Tibial nerve (tissue), 4 donors: ENCODE measurements around the gene DPP10. TPM values are rescaled to one million over a fixed set of nuclear protein-coding genes. Genes with fewer than 3 reads are reported as not detected.
"Not testable (repeated sequence)": the region's sequence is repeated elsewhere in the genome, so short reads cannot be mapped to it uniquely, and the experiment has no call there.

Experiments
- DNase-seq, 2 donors: peaks; one replicate each; pipeline ENCODE4 v3.0.0-alpha.2; 2019; ENCODE audit warnings: low spot score in 2 of 2
- H3K27ac ChIP-seq, 4 donors: fragments of 200-600 bp; sonication (generic) in 3 of 4; one replicate each; pipeline ENCODE4 v1.5.1; 2017 to 2019; ENCODE audit warnings: mild to moderate bottlenecking in 1 of 4
- H3K27me3 ChIP-seq, 2 donors: fragments of 200-600 bp; sonication (generic) in 1 of 2; one replicate each; pipeline versions ENCODE4 v1.5.1 to v1.6.0; 2017 to 2019
- H3K36me3 ChIP-seq, 3 donors: fragments of 200-600 bp; sonication (generic); one replicate each; pipeline ENCODE4 v1.5.1; 2018 to 2019
- H3K4me1 ChIP-seq, 4 donors: fragments of 200-600 bp; sonication (generic) in 3 of 4; one replicate each; pipeline ENCODE4 v1.5.1; 2017 to 2019
- H3K4me3 ChIP-seq, 4 donors: fragments of 200-600 bp; sonication (generic) in 3 of 4; one replicate each; pipeline ENCODE4 v1.5.1; 2017 to 2019; ENCODE audit warnings: mild to moderate bottlenecking in 1 of 4, moderate library complexity in 1 of 4
- H3K9me3 ChIP-seq, 4 donors: fragments of 200-600 bp; sonication (generic) in 3 of 4; one replicate each; pipeline ENCODE4 v1.5.1; 2017 to 2019
- CTCF ChIP-seq, 5 experiments: fragments of 200-600 bp in 3 of 5; fragments of 450-650 bp in 2 of 5; sonication (generic) in 3 of 5; IDR thresholded peaks; one replicate each; pipeline ENCODE4 v1.5.1; 2016 to 2019; ENCODE audit warnings: antibody characterized with exemption in 5 of 5, mild to moderate bottlenecking in 3 of 5, moderate library complexity in 2 of 5
- EP300 ChIP-seq, 2 donors: sonication (generic); formaldehyde crosslinking; IDR thresholded peaks; one replicate each; pipeline ENCODE4 v1.6.1; 2017; ENCODE audit warnings: antibody characterized with exemption in 2 of 2, mild to moderate bottlenecking in 1 of 2
- POLR2A ChIP-seq, 2 donors: fragments of 450-650 bp; IDR thresholded peaks; one replicate each; pipeline ENCODE4 v1.6.1; 2017; ENCODE audit warnings: antibody characterized with exemption in 2 of 2, mild to moderate bottlenecking in 2 of 2, moderate library complexity in 2 of 2
- WGBS, 2 donors: methylation state at CpG; one replicate each; pipeline ENCODE4 v1.1.5; 2018; 5-methylcytosine and 5-hydroxymethylcytosine counted together
- total RNA-seq, 4 donors: library from RNA; depleted of rRNA; stranded (reverse); fragments of >200 nt; gene quantifications; one replicate each; pipeline ENCODE4 v1.1.0, GENCODE V29; 2016

Gene DPP10
- total RNA-seq, 4 donors from 2014 or later, result 0.20 to 2.1 TPM; not detected in 2

GRCh38 chr2:115077626-115078025, 635.2 kb downstream of the DPP10 start:
- H3K27me3 ChIP-seq, result no peaks in the 10 kb centered on the region
- DNase-seq, result no peak
- H3K4me3 ChIP-seq, result no peak overlapping the region
- WGBS, 2 donors, result 24 to 53% methylated on average over 1 of the region's 1 CpG
- no peaks in the 10 kb centered on the region for H3K9me3 ChIP-seq
- no peaks in the 10 kb centered on the region for H3K4me1 ChIP-seq
- no peaks in the 10 kb centered on the region for H3K36me3 ChIP-seq
- H3K27ac ChIP-seq, result no peak overlapping the region
- TF ChIP-seq CTCF (IDR thresholded peaks at IDR 0.05), result no peak
- TF ChIP-seq EP300 (IDR thresholded peaks at IDR 0.05), result no peak
- TF ChIP-seq POLR2A (IDR thresholded peaks at IDR 0.05), result no peak

GRCh38 chr2:115083225-115083624, 640.8 kb downstream of the DPP10 start:
- DNase-seq, result no peak
- no peak for TF ChIP-seq CTCF (IDR thresholded peaks at IDR 0.05)
- TF ChIP-seq EP300 (IDR thresholded peaks at IDR 0.05), result no peak
- no peak for TF ChIP-seq POLR2A (IDR thresholded peaks at IDR 0.05)
- H3K27ac ChIP-seq, result no peak overlapping the region
- no peaks in the 10 kb centered on the region for H3K27me3 ChIP-seq
- H3K4me1 ChIP-seq, result no peaks in the 10 kb centered on the region
- H3K36me3 ChIP-seq, result no peaks in the 10 kb centered on the region
- WGBS, 2 donors, result 76 to 79% methylated on average over 4 of the region's 4 CpGs
- peaks cover 0 to 7% (median 0%) of the 10 kb centered on the region in 4 donors for H3K9me3 ChIP-seq
- H3K4me3 ChIP-seq, result no peak overlapping the region

GRCh38 chr2:115083711-115084110, 641.3 kb downstream of the DPP10 start:
- no peak overlapping the region for H3K27ac ChIP-seq
- no peak overlapping the region for H3K4me3 ChIP-seq
- TF ChIP-seq POLR2A (IDR thresholded peaks at IDR 0.05) (no peak), CTCF (IDR thresholded peaks at IDR 0.05) (no peak), EP300 (IDR thresholded peaks at IDR 0.05) (no peak)
- peaks cover 0 to 7% (median 0%) of the 10 kb centered on the region in 4 donors for H3K9me3 ChIP-seq
- no peak for DNase-seq
- WGBS, 2 donors, result 95 to 96% methylated on average over 2 of the region's 2 CpGs
- no peaks in the 10 kb centered on the region for H3K36me3 ChIP-seq
- no peaks in the 10 kb centered on the region for H3K27me3 ChIP-seq
- no peaks in the 10 kb centered on the region for H3K4me1 ChIP-seq

- Histone ChIP-seq H3K27ac (no peak overlapping the region), H3K36me3 (no peaks in the 10 kb centered on the region), H3K9me3 (peaks cover 0 to 7% (median 0%) of the 10 kb centered on the region in 4 donors), H3K27me3 (no peaks in the 10 kb centered on the region), H3K4me3 (no peak overlapping the region), H3K4me1 (no peaks in the 10 kb centered on the region)
- no peak for DNase-seq
- TF ChIP-seq CTCF (IDR thresholded peaks at IDR 0.05) (no peak), EP300 (IDR thresholded peaks at IDR 0.05) (no peak), POLR2A (IDR thresholded peaks at IDR 0.05) (no peak)
- 55 to 64% methylated on average over 5 of the region's 5 CpGs for WGBS, 2 donors
These were observed 642.0 kb downstream of the DPP10 start for GRCh38 chr2:115084446-115084845.

GRCh38 chr2:115086051-115086620, 643.7 kb downstream of the DPP10 start:
- not testable (repeated sequence) for H3K27me3 ChIP-seq, H3K4me1 ChIP-seq, H3K4me3 ChIP-seq, DNase-seq, H3K27ac ChIP-seq, H3K36me3 ChIP-seq
- WGBS, 2 donors, result 90 to 93% methylated on average over 8 of the region's 8 CpGs
- peaks cover 0 to 12% (median 0%) of the 10 kb centered on the region in 4 donors for H3K9me3 ChIP-seq

- Histone ChIP-seq H3K36me3 (no peaks in the 10 kb centered on the region), H3K27me3 (no peaks in the 10 kb centered on the region), H3K27ac (no peak overlapping the region), H3K4me3 (no peak overlapping the region), H3K9me3 (peaks cover 0 to 6% (median 0%) of the 10 kb centered on the region in 4 donors), H3K4me1 (no peaks in the 10 kb centered on the region)
- DNase-seq, result no peak
- 89 to 92% methylated on average over 4 of the region's 4 CpGs for WGBS, 2 donors
- TF ChIP-seq POLR2A (IDR thresholded peaks at IDR 0.05) (no peak), CTCF (IDR thresholded peaks at IDR 0.05) (no peak), EP300 (IDR thresholded peaks at IDR 0.05) (no peak)
These were observed 652.0 kb downstream of the DPP10 start for GRCh38 chr2:115094441-115094840.
